HEK293 (cell line): ENCODE measurements around the gene ZFAND3.

Experiments used
- CTCF ChIA-PET: fragments of 350-600 bp; formaldehyde crosslinking; extraction: SDS; loops from one replicate; lab custom pipeline; 2021; ENCODE audit warnings: antibody characterized with exemption; lab: Yijun Ruan, JAX
- POLR2A ChIA-PET: fragments of 300-600 bp; formaldehyde crosslinking; extraction: SDS; loops from one replicate; lab custom pipeline; 2020; ENCODE audit warnings: antibody characterized with exemption, inconsistent platforms; lab: Yijun Ruan, JAX
- H3K27ac ChIP-seq: fragments of 200-500 bp; sonication (Bioruptor generic); 2 replicates; pipeline ENCODE4 v1.5.1; 2014; ENCODE audit warnings: low read depth, low read length, control low read depth, inconsistent platforms; ENCODE audit errors: extremely low read depth
- H3K36me3 ChIP-seq, 2 experiments: fragments of 200-500 bp in 1 of 2; sonication (Bioruptor generic) in 1 of 2; 1 replicate in 1 of 2; 2 replicates in 1 of 2; pipeline ENCODE4 v1.5.1; 2014 to 2017; ENCODE audit warnings: inconsistent platforms in 2 of 2, low read length in 2 of 2; ENCODE audit not compliant: control insufficient read depth in 2 of 2, insufficient read depth in 1 of 2
- H3K4me1 ChIP-seq: fragments of 200-500 bp; sonication (Bioruptor generic); 2 replicates; pipeline ENCODE4 v1.5.1; 2014; ENCODE audit warnings: mild to moderate bottlenecking, low read length, inconsistent platforms; ENCODE audit not compliant: control insufficient read depth, insufficient read depth
- H3K4me3 ChIP-seq: 2 replicates; pipeline ENCODE4 v1.5.1; 2011; ENCODE audit warnings: low read depth, mild to moderate bottlenecking, control low read depth, low read length, moderate library complexity
- H3K9me3 ChIP-seq: fragments of 200-500 bp; sonication (Bioruptor generic); 2 replicates; pipeline ENCODE4 v1.5.1; 2014; ENCODE audit warnings: low read depth, low read length, inconsistent platforms; ENCODE audit not compliant: control insufficient read depth, insufficient read depth
- EGR2 ChIP-seq: fragments of 450-650 bp; formaldehyde crosslinking; IDR thresholded peaks from 2 replicates; pipeline ENCODE4 v1.5.1; 2016; ENCODE audit warnings: low read depth, missing biosample characterization, missing genetic modification characterization
- GFI1B ChIP-seq: fragments of 450-650 bp; formaldehyde crosslinking; IDR thresholded peaks from 2 replicates; pipeline ENCODE4 v1.5.1; 2016; ENCODE audit warnings: missing biosample characterization, missing genetic modification characterization
- HOXA7 ChIP-seq: sonication (generic); formaldehyde crosslinking; IDR thresholded peaks from 2 replicates; pipeline ENCODE4 v1.8.1; 2022; ENCODE audit warnings: missing genetic modification reagents, borderline replicate concordance
- KLF1 ChIP-seq: fragments of 450-650 bp; formaldehyde crosslinking; IDR thresholded peaks from 2 replicates; pipeline ENCODE4 v1.5.1; 2016; ENCODE audit warnings: missing biosample characterization, missing genetic modification characterization
- KLF10 ChIP-seq: fragments of 450-650 bp; IDR thresholded peaks from 2 replicates; pipeline ENCODE4 v1.5.1; 2018; ENCODE audit warnings: missing biosample characterization, mild to moderate bottlenecking, missing genetic modification characterization
- KLF8 ChIP-seq: fragments of 450-650 bp; formaldehyde crosslinking; IDR thresholded peaks from 2 replicates; pipeline ENCODE4 v1.5.1; 2016; ENCODE audit warnings: missing biosample characterization, missing genetic modification characterization
- RBAK ChIP-seq: fragments of 450-650 bp; formaldehyde crosslinking; IDR thresholded peaks from 2 replicates; pipeline ENCODE4 v1.5.1; 2016; ENCODE audit warnings: missing biosample characterization, missing genetic modification characterization
- SP2 ChIP-seq: fragments of 450-650 bp; formaldehyde crosslinking; IDR thresholded peaks from 2 replicates; pipeline ENCODE4 v1.5.1; 2016; ENCODE audit warnings: missing biosample characterization, missing genetic modification characterization
- ZEB2 ChIP-seq: fragments of 450-650 bp; formaldehyde crosslinking; IDR thresholded peaks from 2 replicates; pipeline ENCODE4 v1.5.1; 2016; ENCODE audit warnings: missing biosample characterization, missing genetic modification characterization
- ZFP37 ChIP-seq: fragments of 450-650 bp; formaldehyde crosslinking; IDR thresholded peaks from 2 replicates; pipeline ENCODE4 v1.5.1; 2016; ENCODE audit warnings: missing biosample characterization, missing genetic modification characterization
- ZNF132 ChIP-seq: fragments of 450-650 bp; formaldehyde crosslinking; IDR thresholded peaks from 2 replicates; pipeline ENCODE4 v1.5.1; 2017; ENCODE audit warnings: missing biosample characterization, missing genetic modification characterization, borderline replicate concordance
- ZNF138 ChIP-seq: fragments of 450-650 bp; formaldehyde crosslinking; IDR thresholded peaks from 2 replicates; pipeline ENCODE4 v1.5.1; 2016; ENCODE audit warnings: missing biosample characterization, missing genetic modification characterization, borderline replicate concordance
- ZNF23 ChIP-seq: fragments of 450-650 bp; formaldehyde crosslinking; IDR thresholded peaks from 2 replicates; pipeline ENCODE4 v1.5.1; 2016; ENCODE audit warnings: missing biosample characterization, missing genetic modification characterization, borderline replicate concordance
- ZNF548 ChIP-seq: fragments of 450-650 bp; formaldehyde crosslinking; IDR thresholded peaks from 2 replicates; pipeline ENCODE4 v1.5.1; 2016; ENCODE audit warnings: missing biosample characterization, missing genetic modification characterization
- ZNF549 ChIP-seq: fragments of 450-650 bp; IDR thresholded peaks from 2 replicates; pipeline ENCODE4 v1.5.1; 2018; ENCODE audit warnings: missing biosample characterization, missing genetic modification characterization, mild to moderate bottlenecking, inconsistent platforms, moderate library complexity
- ZNF624 ChIP-seq: fragments of 450-650 bp; formaldehyde crosslinking; IDR thresholded peaks from 2 replicates; pipeline ENCODE4 v1.5.1; 2017; ENCODE audit warnings: missing biosample characterization, missing genetic modification characterization
- ZNF677 ChIP-seq: fragments of 450-650 bp; IDR thresholded peaks from 2 replicates; pipeline ENCODE4 v1.5.0; 2018; ENCODE audit warnings: missing biosample characterization, mild to moderate bottlenecking, missing genetic modification characterization, moderate library complexity
- ZNF701 ChIP-seq: fragments of 450-650 bp; formaldehyde crosslinking; IDR thresholded peaks from 2 replicates; pipeline ENCODE4 v1.5.1; 2016; ENCODE audit warnings: missing biosample characterization, missing genetic modification characterization
- ZNF776 ChIP-seq: fragments of 450-650 bp; formaldehyde crosslinking; IDR thresholded peaks from 2 replicates; pipeline ENCODE4 v1.5.0; 2017; ENCODE audit warnings: missing biosample characterization, missing genetic modification characterization, borderline replicate concordance
- ZNF830 ChIP-seq: fragments of 450-650 bp; IDR thresholded peaks from 2 replicates; pipeline ENCODE4 v1.5.0; 2018; ENCODE audit warnings: missing biosample characterization, missing genetic modification characterization, low read depth, mild to moderate bottlenecking, moderate library complexity
- ZSCAN16 ChIP-seq: fragments of 450-650 bp; formaldehyde crosslinking; IDR thresholded peaks from 2 replicates; pipeline ENCODE4 v1.5.1; 2016; ENCODE audit warnings: missing biosample characterization, missing genetic modification characterization
- ZXDB ChIP-seq: fragments of 450-650 bp; formaldehyde crosslinking; IDR thresholded peaks from 2 replicates; pipeline ENCODE4 v1.5.1; 2016; ENCODE audit warnings: missing biosample characterization, missing genetic modification characterization
- TF ChIP-seq, protein P1 (sequence below): fragments of 450-650 bp; formaldehyde crosslinking; IDR thresholded peaks from 2 replicates; pipeline ENCODE4 v1.5.1; 2016; ENCODE audit warnings: missing biosample characterization, missing genetic modification characterization
- TF ChIP-seq, protein P2 (sequence below): fragments of 450-650 bp; formaldehyde crosslinking; IDR thresholded peaks from 2 replicates; pipeline ENCODE4 v1.5.1; 2016; ENCODE audit warnings: missing biosample characterization, missing genetic modification characterization, low read depth
- TF ChIP-seq, protein P3 (sequence below): fragments of 450-650 bp; IDR thresholded peaks from 2 replicates; pipeline ENCODE4 v1.5.1; 2018; ENCODE audit warnings: missing biosample characterization, missing genetic modification characterization
- TF ChIP-seq, protein P4 (sequence below): fragments of 450-650 bp; formaldehyde crosslinking; IDR thresholded peaks from 2 replicates; pipeline ENCODE4 v1.5.1; 2016; ENCODE audit warnings: missing biosample characterization, missing genetic modification characterization
- TF ChIP-seq, protein P5 (sequence below): fragments of 450-650 bp; formaldehyde crosslinking; IDR thresholded peaks from 2 replicates; pipeline ENCODE4 v1.5.1; 2016; ENCODE audit warnings: missing biosample characterization, missing genetic modification characterization
- TF ChIP-seq, protein P6 (sequence below): fragments of 450-650 bp; formaldehyde crosslinking; IDR thresholded peaks from 2 replicates; pipeline ENCODE4 v1.5.1; 2017; ENCODE audit warnings: missing biosample characterization, missing genetic modification characterization

ZFAND3 gene

DNA sequence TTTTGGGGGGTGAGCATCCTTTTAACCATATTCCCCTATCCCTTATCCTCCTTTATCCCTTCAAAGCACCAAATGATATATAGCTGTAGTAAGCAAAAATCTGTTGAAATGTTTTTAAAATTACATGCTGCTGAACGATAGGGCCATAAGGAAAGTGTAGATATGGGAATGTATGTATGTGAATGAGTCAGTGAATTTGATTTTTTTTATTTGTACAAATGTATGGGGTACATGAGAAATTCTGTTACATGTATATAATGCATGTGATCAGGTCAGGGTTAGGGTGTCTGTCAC is 327.2 kb downstream of the ZFAND3 start (continued):
- TF ChIP-seq, protein P1, sequence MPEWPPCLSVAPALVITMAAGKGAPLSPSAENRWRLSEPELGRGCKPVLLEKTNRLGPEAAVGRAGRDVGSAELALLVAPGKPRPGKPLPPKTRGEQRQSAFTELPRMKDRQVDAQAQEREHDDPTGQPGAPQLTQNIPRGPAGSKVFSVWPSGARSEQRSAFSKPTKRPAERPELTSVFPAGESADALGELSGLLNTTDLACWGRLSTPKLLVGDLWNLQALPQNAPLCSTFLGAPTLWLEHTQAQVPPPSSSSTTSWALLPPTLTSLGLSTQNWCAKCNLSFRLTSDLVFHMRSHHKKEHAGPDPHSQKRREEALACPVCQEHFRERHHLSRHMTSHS (tag by site-specific recombination): no peak
- TF ChIP-seq ZNF701 (tag by site-specific recombination) (no peak), RBAK (tag by site-specific recombination) (no peak), HOXA7 (CRISPR knock-in tag) (no peak), EGR2 (tag by site-specific recombination) (no peak), ZNF549 (no peak), GFI1B (tag by site-specific recombination) (no peak), ZNF132 (no peak), ZNF677 (tag by site-specific recombination) (no peak)
- TF ChIP-seq, all 188 proteins: peak for 0

DNA sequence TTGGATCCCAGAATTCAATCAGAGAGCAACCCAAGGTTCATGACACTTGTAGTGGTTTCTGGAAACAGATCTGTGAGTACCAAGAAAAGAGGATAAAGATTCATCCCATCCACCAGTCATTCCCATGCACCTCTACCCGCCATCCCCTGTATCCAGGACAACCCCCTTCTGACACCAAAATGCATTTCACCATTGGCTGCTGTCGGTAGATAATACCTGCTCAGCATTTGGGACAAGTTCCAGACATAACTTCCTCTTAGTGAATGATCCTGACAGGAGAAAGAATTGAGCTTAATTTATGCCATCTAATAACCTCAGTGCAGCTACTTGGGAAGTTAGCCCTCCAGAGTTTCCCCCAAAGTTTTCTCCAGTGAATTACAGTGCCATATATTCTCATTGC is 329.1 kb downstream of the ZFAND3 start:
- TF ChIP-seq ZNF701 (tag by site-specific recombination) (no peak), ZXDB (no peak), ZNF776 (tag by site-specific recombination) (no peak), KLF8 (no peak), ZEB2 (no peak), ZNF830 (tag by site-specific recombination) (no peak), ZFP37 (tag by site-specific recombination) (no peak), KLF10 (no peak), ZNF23 (no peak), ZNF624 (tag by site-specific recombination) (no peak)
- TF ChIP-seq, protein P2, sequence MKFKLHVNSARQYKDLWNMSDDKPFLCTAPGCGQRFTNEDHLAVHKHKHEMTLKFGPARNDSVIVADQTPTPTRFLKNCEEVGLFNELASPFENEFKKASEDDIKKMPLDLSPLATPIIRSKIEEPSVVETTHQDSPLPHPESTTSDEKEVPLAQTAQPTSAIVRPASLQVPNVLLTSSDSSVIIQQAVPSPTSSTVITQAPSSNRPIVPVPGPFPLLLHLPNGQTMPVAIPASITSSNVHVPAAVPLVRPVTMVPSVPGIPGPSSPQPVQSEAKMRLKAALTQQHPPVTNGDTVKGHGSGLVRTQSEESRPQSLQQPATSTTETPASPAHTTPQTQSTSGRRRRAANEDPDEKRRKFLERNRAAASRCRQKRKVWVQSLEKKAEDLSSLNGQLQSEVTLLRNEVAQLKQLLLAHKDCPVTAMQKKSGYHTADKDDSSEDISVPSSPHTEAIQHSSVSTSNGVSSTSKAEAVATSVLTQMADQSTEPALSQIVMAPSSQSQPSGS (tag by site-specific recombination): no peak
- TF ChIP-seq, protein P3, sequence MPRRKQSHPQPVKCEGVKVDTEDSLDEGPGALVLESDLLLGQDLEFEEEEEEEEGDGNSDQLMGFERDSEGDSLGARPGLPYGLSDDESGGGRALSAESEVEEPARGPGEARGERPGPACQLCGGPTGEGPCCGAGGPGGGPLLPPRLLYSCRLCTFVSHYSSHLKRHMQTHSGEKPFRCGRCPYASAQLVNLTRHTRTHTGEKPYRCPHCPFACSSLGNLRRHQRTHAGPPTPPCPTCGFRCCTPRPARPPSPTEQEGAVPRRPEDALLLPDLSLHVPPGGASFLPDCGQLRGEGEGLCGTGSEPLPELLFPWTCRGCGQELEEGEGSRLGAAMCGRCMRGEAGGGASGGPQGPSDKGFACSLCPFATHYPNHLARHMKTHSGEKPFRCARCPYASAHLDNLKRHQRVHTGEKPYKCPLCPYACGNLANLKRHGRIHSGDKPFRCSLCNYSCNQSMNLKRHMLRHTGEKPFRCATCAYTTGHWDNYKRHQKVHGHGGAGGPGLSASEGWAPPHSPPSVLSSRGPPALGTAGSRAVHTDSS: no peak
- TF ChIP-seq, protein P4, sequence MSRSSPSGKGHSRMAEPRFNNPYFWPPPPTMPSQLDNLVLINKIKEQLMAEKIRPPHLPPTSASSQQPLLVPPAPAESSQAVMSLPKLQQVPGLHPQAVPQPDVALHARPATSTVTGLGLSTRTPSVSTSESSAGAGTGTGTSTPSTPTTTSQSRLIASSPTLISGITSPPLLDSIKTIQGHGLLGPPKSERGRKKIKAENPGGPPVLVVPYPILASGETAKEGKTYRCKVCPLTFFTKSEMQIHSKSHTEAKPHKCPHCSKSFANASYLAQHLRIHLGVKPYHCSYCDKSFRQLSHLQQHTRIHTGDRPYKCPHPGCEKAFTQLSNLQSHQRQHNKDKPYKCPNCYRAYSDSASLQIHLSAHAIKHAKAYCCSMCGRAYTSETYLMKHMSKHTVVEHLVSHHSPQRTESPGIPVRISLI (tag by site-specific recombination): no peak
- H3K36me3 ChIP-seq: peaks cover 0 to 15% of the 10 kb centered on the region in 2 experiments; a peak in 1 of 3 replicates
- H3K4me1 ChIP-seq: no peaks in the 10 kb centered on the region
- ChIA-PET POLR2A (no interaction called here), CTCF (no interaction called here)
- no peak overlapping the region for H3K4me3 ChIP-seq
- H3K9me3 ChIP-seq: no peaks in the 10 kb centered on the region
- H3K27ac ChIP-seq: no peak overlapping the region

DNA sequence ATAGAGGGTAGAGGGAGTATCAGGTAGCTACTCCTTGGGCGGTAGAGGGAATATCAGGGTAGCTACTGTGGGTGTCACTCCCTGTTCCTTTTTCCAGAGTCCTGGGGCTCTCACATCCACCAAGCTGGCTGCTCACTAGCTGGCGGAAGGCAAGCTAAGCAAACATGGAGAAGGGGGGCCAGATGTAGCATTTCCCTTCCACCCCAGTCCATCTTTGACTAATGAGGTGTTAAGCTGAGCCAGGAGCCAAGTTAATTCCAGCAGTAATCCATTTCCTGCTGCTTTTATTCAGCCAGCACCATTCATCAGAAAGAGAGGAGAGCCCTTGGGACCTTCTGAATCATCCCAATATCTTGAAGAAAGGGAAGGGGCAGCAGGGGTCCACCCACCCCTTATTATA is 330.0 kb downstream of the ZFAND3 start:
- CTCF ChIA-PET: no interaction called here
- Histone ChIP-seq H3K9me3 (no peaks in the 10 kb centered on the region), H3K27ac (no peak overlapping the region), H3K4me3 (no peak overlapping the region), H3K36me3 (peaks cover 0 to 15% of the 10 kb centered on the region in 2 experiments; a peak in 1 of 3 replicates), H3K4me1 (no peaks in the 10 kb centered on the region)
- POLR2A ChIA-PET: no interaction called here
- TF ChIP-seq KLF1: no peak
- no peak for TF ChIP-seq ZNF138 (tag by site-specific recombination)
- no peak for TF ChIP-seq ZSCAN16
- TF ChIP-seq SP2 (tag by site-specific recombination): no peak
- no peak for TF ChIP-seq ZNF776 (tag by site-specific recombination)
- TF ChIP-seq, protein P5, sequence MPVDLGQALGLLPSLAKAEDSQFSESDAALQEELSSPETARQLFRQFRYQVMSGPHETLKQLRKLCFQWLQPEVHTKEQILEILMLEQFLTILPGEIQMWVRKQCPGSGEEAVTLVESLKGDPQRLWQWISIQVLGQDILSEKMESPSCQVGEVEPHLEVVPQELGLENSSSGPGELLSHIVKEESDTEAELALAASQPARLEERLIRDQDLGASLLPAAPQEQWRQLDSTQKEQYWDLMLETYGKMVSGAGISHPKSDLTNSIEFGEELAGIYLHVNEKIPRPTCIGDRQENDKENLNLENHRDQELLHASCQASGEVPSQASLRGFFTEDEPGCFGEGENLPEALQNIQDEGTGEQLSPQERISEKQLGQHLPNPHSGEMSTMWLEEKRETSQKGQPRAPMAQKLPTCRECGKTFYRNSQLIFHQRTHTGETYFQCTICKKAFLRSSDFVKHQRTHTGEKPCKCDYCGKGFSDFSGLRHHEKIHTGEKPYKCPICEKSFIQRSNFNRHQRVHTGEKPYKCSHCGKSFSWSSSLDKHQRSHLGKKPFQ (tag by site-specific recombination): no peak
- TF ChIP-seq ZNF548 (tag by site-specific recombination): no peak
- TF ChIP-seq, protein P6, sequence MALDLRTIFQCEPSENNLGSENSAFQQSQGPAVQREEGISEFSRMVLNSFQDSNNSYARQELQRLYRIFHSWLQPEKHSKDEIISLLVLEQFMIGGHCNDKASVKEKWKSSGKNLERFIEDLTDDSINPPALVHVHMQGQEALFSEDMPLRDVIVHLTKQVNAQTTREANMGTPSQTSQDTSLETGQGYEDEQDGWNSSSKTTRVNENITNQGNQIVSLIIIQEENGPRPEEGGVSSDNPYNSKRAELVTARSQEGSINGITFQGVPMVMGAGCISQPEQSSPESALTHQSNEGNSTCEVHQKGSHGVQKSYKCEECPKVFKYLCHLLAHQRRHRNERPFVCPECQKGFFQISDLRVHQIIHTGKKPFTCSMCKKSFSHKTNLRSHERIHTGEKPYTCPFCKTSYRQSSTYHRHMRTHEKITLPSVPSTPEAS (tag by site-specific recombination): no peak
